HG03103 (cell line): ENCODE measurements around the gene CSNK2A1.
"Not testable (repeated sequence)": the region's sequence is repeated elsewhere in the genome, so short reads cannot be mapped to it uniquely, and the experiment has no call there.

Source experiments
- ATAC-seq: cut with Tn5 transposase; IDR thresholded peaks from one replicate; pipeline ENCODE4 v1.9.1; 2021; ENCODE audit warnings: low read depth; ENCODE audit not compliant: unreplicated experiment

The CSNK2A1 gene

GRCh38 chr20:497979-498378 is 45.6 kb downstream of the CSNK2A1 start:
- ATAC-seq: no peak

GRCh38 chr20:496126-496696 is 47.4 kb downstream of the CSNK2A1 start:
- ATAC-seq: no peak

- no peak for ATAC-seq
These were observed 51.4 kb downstream of the CSNK2A1 start for GRCh38 chr20:492159-492558.

- ATAC-seq: no peak
These were observed 55.9 kb downstream of the CSNK2A1 start for GRCh38 chr20:487655-488054.

GRCh38 chr20:483815-484644 is 59.6 kb downstream of the CSNK2A1 start:
- ATAC-seq: no peak

- ATAC-seq: no peak
These were observed 62.4 kb downstream of the CSNK2A1 start for GRCh38 chr20:481167-481566.

- ATAC-seq: no peak
These were observed 63.5 kb downstream of the CSNK2A1 start for GRCh38 chr20:480044-480443.

GRCh38 chr20:479487-479886 is 64.1 kb downstream of the CSNK2A1 start:
- ATAC-seq: no peak

- no peak for ATAC-seq
These were observed 64.6 kb downstream of the CSNK2A1 start for GRCh38 chr20:478949-479429.

GRCh38 chr20:478010-478948 is 65.3 kb downstream of the CSNK2A1 start:
- no peak for ATAC-seq

GRCh38 chr20:476561-477249 is 66.9 kb downstream of the CSNK2A1 start:
- ATAC-seq: not testable (repeated sequence)

GRCh38 chr20:475463-476357 is 67.9 kb downstream of the CSNK2A1 start:
- ATAC-seq: no peak

GRCh38 chr20:474581-474980 is 69.0 kb downstream of the CSNK2A1 start:
- no peak for ATAC-seq

GRCh38 chr20:472889-473292 is 70.7 kb downstream of the CSNK2A1 start:
- ATAC-seq: no peak

GRCh38 chr20:472137-472846 is 71.3 kb downstream of the CSNK2A1 start:
- ATAC-seq: no peak

- ATAC-seq: no peak
These were observed 73.7 kb downstream of the CSNK2A1 start for GRCh38 chr20:469746-470490.

GRCh38 chr20:467755-468154 is 75.8 kb downstream of the CSNK2A1 start:
- no peak for ATAC-seq
